H9 (cell line): Measurements from ENCODE around the gene CMSS1. TPM values are rescaled to one million over a fixed set of nuclear protein-coding genes. Genes with fewer than 3 reads are reported as not detected.

Source experiments
- DNase-seq: peaks from one replicate; pipeline ENCODE4 v3.0.0-alpha.2; 2017
- H2AFZ ChIP-seq: one replicate; pipeline ENCODE4 v1.6.1; 2013; ENCODE audit warnings: mild to moderate bottlenecking, low read length, control low read depth, moderate library complexity
- H2AK5ac ChIP-seq: 2 replicates; pipeline ENCODE4 v1.6.1; 2013; ENCODE audit warnings: low read length, control low read depth, mixed read lengths; ENCODE audit not compliant: insufficient read length
- H2BK120ac ChIP-seq: one replicate; pipeline ENCODE4 v1.6.1; 2013; ENCODE audit warnings: low read depth, mild to moderate bottlenecking, low read length, control low read depth, inconsistent platforms; ENCODE audit not compliant: poor library complexity, severe bottlenecking
- H2BK12ac ChIP-seq: 2 replicates; pipeline ENCODE4 v1.6.1; 2013; ENCODE audit warnings: low read length, control low read depth, mixed read lengths, low read depth; ENCODE audit not compliant: insufficient read length
- H2BK15ac ChIP-seq: 2 replicates; pipeline ENCODE4 v1.6.1; 2013; ENCODE audit warnings: low read depth, low read length, control low read depth
- H2BK20ac ChIP-seq: one replicate; pipeline ENCODE4 v1.6.1; 2013; ENCODE audit warnings: low read depth, mild to moderate bottlenecking, low read length, control low read depth, inconsistent platforms; ENCODE audit not compliant: poor library complexity, severe bottlenecking
- H2BK5ac ChIP-seq: 2 replicates; pipeline ENCODE4 v1.6.1; 2013; ENCODE audit warnings: low read length, control low read depth, mixed read lengths; ENCODE audit not compliant: insufficient read length
- H3K14ac ChIP-seq: 2 replicates; pipeline ENCODE4 v1.6.1; 2013; ENCODE audit warnings: low read length, control low read depth; ENCODE audit not compliant: insufficient read depth
- H3K18ac ChIP-seq: 2 replicates; pipeline ENCODE4 v1.6.1; 2013; ENCODE audit warnings: low read depth, mild to moderate bottlenecking, mixed read lengths, low read length, control low read depth; ENCODE audit not compliant: insufficient read length
- H3K23ac ChIP-seq: 2 replicates; pipeline ENCODE4 v1.6.1; 2013; ENCODE audit warnings: low read length, control low read depth, mixed read lengths, low read depth; ENCODE audit not compliant: insufficient read length
- H3K23me2 ChIP-seq: 2 replicates; pipeline ENCODE4 v1.6.1; 2013; ENCODE audit warnings: low read depth, mild to moderate bottlenecking, mixed read lengths, low read length, control low read depth; ENCODE audit not compliant: insufficient read length, poor library complexity, severe bottlenecking
- H3K27ac ChIP-seq: 2 replicates; pipeline ENCODE4 v1.5.1; 2013; ENCODE audit warnings: low read length, control low read depth, mixed read lengths, low read depth; ENCODE audit not compliant: insufficient read length
- H3K27me3 ChIP-seq: 2 replicates; pipeline ENCODE4 v1.6.1; 2013; ENCODE audit warnings: low read length, control low read depth, inconsistent platforms; ENCODE audit not compliant: insufficient read depth
- H3K4ac ChIP-seq: 2 replicates; pipeline ENCODE4 v1.6.1; 2013; ENCODE audit warnings: low read depth, mild to moderate bottlenecking, control low read depth, inconsistent platforms, low read length, moderate library complexity
- H3K4me1 ChIP-seq: 2 replicates; pipeline ENCODE4 v1.6.1; 2013; ENCODE audit warnings: low read length, control low read depth, inconsistent platforms; ENCODE audit not compliant: insufficient read depth
- H3K4me2 ChIP-seq: 2 replicates; pipeline ENCODE4 v1.6.1; 2013; ENCODE audit warnings: low read length, control low read depth, mixed read lengths; ENCODE audit not compliant: insufficient read length, insufficient read depth
- H3K56ac ChIP-seq: 2 replicates; pipeline ENCODE4 v1.6.1; 2013; ENCODE audit warnings: low read depth, mild to moderate bottlenecking, mixed read lengths, low read length, control low read depth; ENCODE audit not compliant: insufficient read length
- H3K79me1 ChIP-seq: 2 replicates; pipeline ENCODE4 v1.6.1; 2013; ENCODE audit warnings: low read depth, mild to moderate bottlenecking, moderate library complexity, low read length, control low read depth, inconsistent platforms; ENCODE audit not compliant: insufficient read depth, poor library complexity, severe bottlenecking
- H3K79me2 ChIP-seq: 2 replicates; pipeline ENCODE4 v1.6.1; 2013; ENCODE audit warnings: low read length, control low read depth, inconsistent platforms; ENCODE audit not compliant: insufficient read depth
- H3K9ac ChIP-seq: 2 replicates; pipeline ENCODE4 v1.6.1; 2013; ENCODE audit warnings: low read length, control low read depth, mixed read lengths; ENCODE audit not compliant: insufficient read length; ENCODE audit errors: extremely low read depth
- H3K9me3 ChIP-seq: one replicate; pipeline ENCODE4 v1.6.1; 2013; ENCODE audit warnings: low read depth, low read length, inconsistent platforms; ENCODE audit not compliant: control insufficient read depth
- H3T11ph ChIP-seq: one replicate; pipeline ENCODE4 v1.6.1; 2013; ENCODE audit warnings: mild to moderate bottlenecking, low read length, control low read depth, inconsistent platforms
- H4K20me1 ChIP-seq: one replicate; pipeline ENCODE4 v1.6.1; 2013; ENCODE audit not compliant: control insufficient read depth, insufficient read length, insufficient read depth
- H4K5ac ChIP-seq: 2 replicates; pipeline ENCODE4 v1.6.1; 2013; ENCODE audit warnings: low read depth, mild to moderate bottlenecking, mixed read lengths, low read length, control low read depth; ENCODE audit not compliant: insufficient read length
- H4K8ac ChIP-seq: replicated peaks from 2 replicates; pipeline ENCODE4 v1.6.1; 2013; ENCODE audit warnings: low read length, control low read depth, mixed read lengths, low read depth; ENCODE audit not compliant: insufficient read length
- H4K91ac ChIP-seq: 2 replicates; pipeline ENCODE4 v1.6.1; 2013; ENCODE audit warnings: low read depth, mild to moderate bottlenecking, moderate library complexity, mixed read lengths, low read length, control low read depth; ENCODE audit not compliant: insufficient read length
- H3K27ac Mint-ChIP-seq, 3 experiments: 2 replicates in 2 of 3; 3 replicates in 1 of 3; pipeline ENCODE4 v1.8.0; 2020 to 2021; ENCODE audit warnings: mixed read lengths in 3 of 3, mild to moderate bottlenecking in 1 of 3, moderate library complexity in 1 of 3
- H3K27me3 Mint-ChIP-seq: 2 replicates; pipeline ENCODE4 v1.8.0; 2021; ENCODE audit warnings: low read depth, mild to moderate bottlenecking, moderate library complexity, mixed read lengths
- H3K36me3 Mint-ChIP-seq, 3 experiments: 2 replicates in 2 of 3; 3 replicates in 1 of 3; pipeline ENCODE4 v1.8.0; 2020 to 2021; ENCODE audit warnings: low read depth in 3 of 3, mixed read lengths in 3 of 3; ENCODE audit not compliant: insufficient read depth in 1 of 3
- H3K4me1 Mint-ChIP-seq, 2 experiments: 2 replicates each; pipeline ENCODE4 v1.8.0; 2020; ENCODE audit warnings: mixed read lengths in 2 of 2
- H3K4me3 Mint-ChIP-seq, 2 experiments: 2 replicates in 1 of 2; 3 replicates in 1 of 2; pipeline ENCODE4 v1.8.0; 2020 to 2021; ENCODE audit warnings: mild to moderate bottlenecking in 2 of 2, mixed read lengths in 2 of 2, moderate library complexity in 1 of 2
- H3K9me3 Mint-ChIP-seq, 2 experiments: 2 replicates in 1 of 2; 3 replicates in 1 of 2; pipeline ENCODE4 v1.8.0; 2020; ENCODE audit warnings: mild to moderate bottlenecking in 2 of 2, mixed read lengths in 2 of 2, moderate library complexity in 1 of 2
- CTCF ChIP-seq: fragments of 200-600 bp; sonication (generic); conservative IDR thresholded peaks from 3 replicates; pipeline ENCODE4 v1.8.0; 2021; ENCODE audit warnings: antibody characterized with exemption, mild to moderate bottlenecking
- total RNA-seq: library from RNA; stranded (reverse); gene quantifications from 2 replicates; pipeline ENCODE4 v1.2.1, GENCODE V29; 2021

CMSS1 gene
- total RNA-seq, 1 experiment from 2014 or later, result 61.8 TPM

DNA sequence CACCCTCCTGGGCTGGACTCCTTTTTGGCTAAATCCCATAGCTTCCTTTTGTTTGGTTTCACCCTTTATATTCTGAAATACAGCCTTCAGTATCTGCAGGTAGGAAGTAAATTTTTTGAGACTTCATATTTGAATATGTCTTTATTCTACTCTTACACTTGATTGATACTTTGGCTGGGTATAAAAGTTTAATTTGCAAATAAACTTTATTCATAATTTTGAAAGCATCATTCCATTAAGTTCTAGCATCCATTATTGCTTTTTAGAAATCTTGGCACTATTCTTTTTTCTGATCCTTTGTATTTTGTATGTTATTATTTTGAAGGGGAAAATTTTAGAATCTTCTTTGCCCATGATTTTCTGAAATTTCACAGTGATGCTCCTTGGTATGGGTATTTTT is 337.9 kb downstream of the CMSS1 start:
- Histone ChIP-seq H3K27ac (no peak overlapping the region), H3K4me1 (no peaks in the 10 kb centered on the region), H3K23ac (no peak overlapping the region), H3K79me2 (no peaks in the 10 kb centered on the region), H3K4me2 (no peak overlapping the region), H3K9ac (no peak overlapping the region), H2AFZ (no peak overlapping the region), H4K5ac (no peak overlapping the region), H2BK12ac (no peak overlapping the region), H3K23me2 (no peaks in the 10 kb centered on the region), H3K4ac (no peak overlapping the region), H4K91ac (no peak overlapping the region), H3K79me1 (no peaks in the 10 kb centered on the region), H3K27me3 (no peaks in the 10 kb centered on the region), H2BK15ac (no peak overlapping the region), H2BK5ac (no peak overlapping the region), H4K20me1 (no peaks in the 10 kb centered on the region), H3K56ac (no peak overlapping the region), H2BK120ac (no peak overlapping the region), H4K8ac (no peak overlapping the region), H3K9me3 (no peaks in the 10 kb centered on the region), H2AK5ac (no peak overlapping the region), H3K18ac (no peak overlapping the region), H3K14ac (no peak overlapping the region), H2BK20ac (no peak overlapping the region), H3T11ph (no peak overlapping the region)
- Mint-ChIP-seq H3K36me3 (peaks cover 19 to 20% (median 19%) of the 10 kb centered on the region in 3 experiments), H3K9me3 (peaks cover 16% of the 10 kb centered on the region in 2 experiments), H3K27me3 (no peaks in the 10 kb centered on the region), H3K4me3 (no peak overlapping the region), H3K4me1 (no peaks in the 10 kb centered on the region), H3K27ac (no peak overlapping the region)
- DNase-seq, result no peak
- TF ChIP-seq CTCF, result no peak
